Adipose tissue (tissue), 3 donors: Measurements from ENCODE around the gene MRPL55. TPM values are rescaled to one million over a fixed set of nuclear protein-coding genes. Genes with fewer than 3 reads are reported as not detected.

Experiments used
- H3K27ac ChIP-seq: one replicate; pipeline ENCODE4 v1.5.1; 2013; ENCODE audit warnings: low read depth, low read length
- WGBS, 3 donors: extraction: QIAGEN DNeasy Blood & Tissue Kit; methylation state at CpG; one replicate each; pipeline ENCODE4 v1.1.7; 2013; 5-methylcytosine and 5-hydroxymethylcytosine counted together
- polyA plus RNA-seq, 3 donors: library from polyadenylated mRNA; stranded (reverse); fragments of 200-250 nt; gene quantifications; one replicate each; pipeline ENCODE4 v1.2.3, GENCODE V29; 2013
- donor health status: healthy with polysubstance abuse.
- donor health status: Bipolar disorder and iron deficiency.
- donor health status: healthy.

Gene MRPL55
- polyA plus RNA-seq, 3 donors: 45.7 to 92.6 (median 64.4) TPM

DNA sequence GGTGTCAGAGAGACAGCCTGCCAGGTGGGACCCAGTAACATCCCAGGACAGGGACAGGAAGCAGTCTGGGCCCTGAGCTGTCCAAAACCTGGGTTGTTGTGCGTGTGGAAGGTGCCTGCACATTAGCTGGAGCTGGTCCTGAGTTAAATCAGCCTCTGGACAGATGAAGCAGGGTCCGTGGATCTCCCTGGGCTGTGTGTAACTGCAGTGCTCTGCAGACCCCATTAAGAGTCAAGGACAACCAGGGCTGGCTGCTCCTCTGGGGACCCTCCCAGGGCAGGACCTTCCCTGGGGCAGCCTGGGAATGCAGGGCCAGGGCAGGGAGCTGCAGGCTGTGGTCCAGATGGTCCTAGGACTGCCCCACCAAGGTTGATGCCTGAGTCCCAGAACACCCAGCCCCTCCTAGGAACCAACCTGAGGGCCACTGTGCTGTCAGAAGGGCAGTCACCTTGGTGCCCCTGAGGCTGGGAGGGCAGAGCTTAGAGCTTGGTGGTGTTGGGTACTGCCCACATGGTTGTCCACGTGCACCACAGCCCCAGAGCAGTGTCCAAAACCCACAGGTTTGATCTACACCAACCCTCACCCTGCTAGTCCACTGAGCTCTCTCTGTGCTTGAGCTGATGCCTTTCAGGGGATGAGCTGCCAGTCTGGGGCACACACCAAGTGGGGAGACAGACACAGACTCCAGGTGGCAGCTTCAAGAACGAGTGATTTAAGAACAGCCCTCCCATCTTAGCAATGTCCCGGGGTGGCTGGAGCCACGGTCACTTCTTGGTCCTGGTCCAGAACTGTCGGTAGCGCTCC, 2.9 kb downstream of the MRPL55 start:
- WGBS, 3 donors: 84 to 85% (median 85%) methylated on average over 8 of the region's 8 CpGs
- H3K27ac ChIP-seq: no peak overlapping the region

DNA sequence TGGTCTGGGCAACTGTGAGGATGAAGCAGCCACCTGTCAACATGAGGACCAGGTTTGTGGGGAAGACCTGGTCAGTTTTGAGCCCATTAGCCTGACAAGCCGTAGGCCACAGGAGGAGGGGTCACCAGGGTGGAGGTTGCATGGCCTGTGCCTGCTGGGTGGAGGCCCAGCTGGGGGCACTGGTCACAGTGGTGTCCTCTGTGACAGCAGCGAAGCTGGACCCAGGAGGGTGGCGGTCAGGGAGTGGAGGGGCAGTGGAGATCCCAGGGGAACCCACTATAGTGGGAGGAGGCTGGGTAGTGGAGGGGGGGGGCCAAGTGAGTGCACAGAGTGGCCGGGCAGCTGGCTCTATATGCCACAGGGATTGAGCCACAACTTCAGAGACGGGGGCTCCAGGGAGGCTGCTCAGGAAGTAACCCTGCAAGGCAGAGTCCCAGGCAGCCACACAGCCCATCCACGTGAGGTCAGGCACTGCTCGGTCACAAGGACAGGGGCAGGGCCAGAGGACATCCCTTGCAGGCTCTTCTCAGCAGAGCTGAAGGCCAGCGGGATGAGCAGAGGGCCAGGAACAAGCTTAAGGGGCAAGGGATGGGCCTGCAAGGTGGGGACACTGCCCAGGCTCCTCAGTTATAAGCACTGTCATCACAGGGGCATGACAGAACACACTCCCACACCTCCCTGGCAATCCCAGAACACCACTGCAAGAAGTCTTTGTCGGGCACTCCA, 3.7 kb downstream of the MRPL55 start:
- no peak overlapping the region for H3K27ac ChIP-seq
- WGBS, 3 donors: 76 to 79% (median 78%) methylated on average over 9 of the region's 9 CpGs

DNA sequence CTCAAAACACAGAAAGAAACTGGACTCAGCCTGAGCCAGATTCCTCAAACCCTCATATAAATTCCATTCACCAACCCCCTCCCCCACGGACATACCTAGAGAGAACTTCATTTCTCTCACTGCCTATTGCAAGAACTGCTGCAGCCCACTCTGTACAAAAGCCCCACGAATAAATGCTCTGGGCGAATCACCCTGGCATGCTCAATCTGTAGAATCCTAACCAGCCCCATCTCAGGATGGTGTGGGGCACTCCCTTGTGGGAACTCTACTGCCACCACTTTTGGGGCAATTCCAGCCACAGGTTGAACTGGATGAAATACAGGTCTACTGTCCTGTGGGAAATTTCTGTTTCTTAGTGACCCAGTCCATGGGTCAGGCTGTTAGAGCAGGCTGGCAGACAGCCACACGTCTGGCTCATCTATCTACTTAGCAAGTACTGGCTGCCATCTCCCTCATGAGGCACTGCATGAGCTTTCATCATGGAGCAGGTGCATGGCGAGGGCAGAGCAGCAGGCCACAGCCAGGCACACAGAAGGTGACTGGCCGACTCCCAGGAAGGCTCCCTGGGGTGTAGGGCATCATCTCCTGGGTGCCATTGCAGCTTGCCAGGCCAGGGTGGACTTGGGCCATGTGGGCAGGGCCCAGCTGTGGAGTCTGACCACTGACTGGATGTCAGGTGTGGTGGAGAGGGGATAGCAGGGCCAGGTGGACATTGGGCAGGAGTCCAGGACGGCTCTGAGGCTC, 4.4 kb downstream of the MRPL55 start:
- 55 to 69% (median 56%) methylated on average over 7 of the region's 7 CpGs for WGBS, 3 donors
- H3K27ac ChIP-seq: no peak overlapping the region

DNA sequence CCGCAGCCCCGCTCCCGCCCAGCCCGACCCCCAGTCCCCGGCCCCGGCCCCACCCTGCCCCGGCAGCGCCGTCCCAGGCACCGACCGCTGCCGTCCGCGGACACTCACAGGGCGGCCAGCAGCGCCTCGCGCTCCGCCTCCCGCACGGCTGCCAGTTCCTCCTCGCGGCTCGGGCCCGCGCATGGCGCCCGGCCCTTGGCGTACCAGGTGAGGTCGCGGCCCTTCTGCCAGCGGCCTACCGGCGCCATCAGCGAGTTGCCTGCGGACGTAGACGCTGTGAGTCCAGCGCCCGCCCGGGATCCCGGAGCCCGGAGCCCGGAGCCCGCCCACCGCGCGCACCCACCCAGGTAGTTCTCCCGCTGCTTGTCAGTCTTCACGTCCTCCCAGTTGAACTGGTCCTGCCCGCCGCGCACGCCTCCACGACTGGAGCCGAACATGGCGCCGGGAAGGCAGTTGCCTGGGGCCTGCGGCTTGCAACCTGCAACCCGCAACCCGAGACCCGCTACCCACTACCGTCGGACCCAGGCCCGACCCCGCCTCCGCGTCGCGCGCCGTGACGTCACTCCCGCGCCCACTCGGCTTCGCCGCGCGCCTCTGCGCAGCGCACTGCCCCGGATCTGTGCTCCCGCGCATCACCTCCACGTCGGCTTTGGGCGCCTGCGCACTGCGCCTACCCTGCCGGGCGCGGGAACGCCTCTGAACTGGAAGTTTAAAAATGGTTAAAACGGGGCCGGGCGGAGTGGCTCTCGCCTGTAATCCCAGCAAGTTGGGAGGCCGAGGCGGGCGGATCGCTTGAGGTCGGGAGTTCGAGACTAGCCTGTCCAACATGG, 6.1 kb downstream of the MRPL55 start, which contains the start of gene C1orf35:
Gene C1orf35, minus strand, starts transcription at position 535 of the 830 bp plus-strand sequence. Its CDS starts 98 bp downstream, at position 437.
- peak within 1 kb of the TSS; percentile 66 for H3K27ac ChIP-seq
- 0% methylated on average over 95 to 104 of the region's 104 CpGs for WGBS, 3 donors

DNA sequence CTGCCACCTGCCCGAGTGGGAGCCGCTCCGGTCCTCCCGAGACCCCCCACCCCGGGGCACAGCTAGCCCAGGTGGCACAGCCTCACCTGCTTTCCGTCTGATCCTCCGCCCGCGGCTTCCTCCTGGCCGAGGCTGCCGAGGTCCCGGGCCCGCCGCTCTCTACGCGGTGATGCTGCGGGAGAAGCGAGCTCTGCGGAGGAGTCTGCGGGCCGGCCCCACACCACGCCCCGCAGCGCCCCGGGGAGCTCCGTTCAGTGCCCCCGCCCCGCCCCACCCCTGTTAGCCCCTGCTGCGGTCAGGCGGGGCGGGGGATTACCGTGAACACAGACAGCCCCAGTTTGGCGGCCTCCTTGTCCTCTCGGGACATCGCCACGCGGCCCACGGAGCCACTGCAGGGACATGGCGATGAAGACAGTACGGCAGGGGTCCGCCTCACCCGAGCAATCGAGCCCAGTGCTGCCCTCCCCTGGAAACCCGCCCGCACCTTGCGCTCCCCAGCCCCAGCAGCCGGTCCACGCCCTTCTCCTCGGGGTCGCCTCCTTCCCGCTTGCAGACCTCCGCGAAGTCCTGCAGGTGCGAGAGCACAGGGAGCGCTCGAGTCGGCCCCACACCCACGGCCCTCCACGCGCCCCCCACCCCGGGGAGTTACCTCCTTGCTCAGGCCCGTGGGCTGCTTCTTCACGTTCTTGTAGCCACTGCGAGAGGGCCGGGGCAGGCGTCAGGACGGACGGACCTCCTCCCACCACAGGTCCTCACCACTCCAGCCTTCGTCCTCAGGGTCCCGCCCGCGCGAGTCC, 6.9 kb downstream of the MRPL55 start:
- peak overlapping the region; percentile 66 for H3K27ac ChIP-seq
- 1 to 8% (median 3%) methylated on average over 63 to 73 of the region's 73 CpGs for WGBS, 3 donors

DNA sequence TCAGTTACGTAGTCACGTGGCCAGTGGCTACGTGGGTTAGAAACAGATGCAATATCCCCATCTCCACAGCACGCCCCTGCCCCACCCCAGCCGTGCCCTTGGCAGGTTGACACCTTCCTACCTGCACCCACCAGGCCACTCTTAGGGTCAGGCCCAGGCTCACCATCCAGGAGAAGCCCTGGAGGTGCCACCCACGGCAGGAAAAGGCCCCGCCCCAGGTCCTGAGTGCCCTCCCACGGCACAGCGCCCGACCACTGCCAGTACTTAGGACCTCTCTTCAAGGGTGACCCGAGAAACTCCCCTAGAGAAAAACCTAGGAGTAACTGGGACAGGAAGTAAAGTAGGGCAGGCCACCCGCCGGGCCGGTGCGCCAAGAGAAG, 7.5 kb downstream of the MRPL55 start:
- H3K27ac ChIP-seq: no peak overlapping the region
- 36 to 49% (median 45%) methylated on average over 12 to 15 of the region's 15 CpGs for WGBS, 3 donors

DNA sequence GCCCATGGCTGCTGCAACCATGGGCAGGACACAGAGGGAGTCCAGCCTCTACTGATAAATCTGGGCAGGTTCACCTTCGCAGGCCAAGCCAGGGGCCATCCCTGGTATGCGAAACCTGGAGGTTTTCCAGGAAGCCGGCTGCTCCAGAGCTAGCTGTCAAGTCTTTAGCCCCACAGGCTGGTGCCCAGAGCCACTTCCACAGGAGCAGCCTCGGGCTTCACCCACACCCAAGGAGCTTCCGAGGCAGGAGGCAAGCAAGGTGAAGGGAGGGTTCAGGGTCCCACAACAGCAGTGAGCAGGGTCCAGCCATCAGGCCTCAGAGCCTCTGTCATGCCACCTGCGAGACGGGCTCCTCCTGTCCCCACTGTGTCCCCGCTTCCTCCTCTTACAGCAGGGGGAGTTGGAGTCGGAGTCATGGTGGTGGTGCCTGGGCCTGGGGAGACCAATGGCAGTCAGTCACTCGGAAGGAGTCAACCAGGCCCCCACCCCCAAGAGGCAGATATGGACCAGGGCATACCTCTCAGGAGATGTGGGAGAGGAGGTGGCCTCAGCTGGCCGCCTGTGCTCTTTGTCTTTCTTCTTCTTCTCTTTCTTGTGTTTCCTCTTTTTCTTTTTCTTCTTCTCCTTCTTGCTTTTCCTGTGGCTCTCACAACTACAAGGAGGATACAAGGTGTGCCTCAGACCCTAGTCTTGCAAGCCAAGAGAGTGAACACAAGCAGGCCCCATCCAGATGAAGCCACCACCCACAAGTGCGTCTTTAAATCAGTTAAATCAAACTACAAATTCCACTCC, 8.1 kb downstream of the MRPL55 start:
- 61 to 80% (median 80%) methylated on average over 12 of the region's 12 CpGs for WGBS, 3 donors
- H3K27ac ChIP-seq: no peak overlapping the region

DNA sequence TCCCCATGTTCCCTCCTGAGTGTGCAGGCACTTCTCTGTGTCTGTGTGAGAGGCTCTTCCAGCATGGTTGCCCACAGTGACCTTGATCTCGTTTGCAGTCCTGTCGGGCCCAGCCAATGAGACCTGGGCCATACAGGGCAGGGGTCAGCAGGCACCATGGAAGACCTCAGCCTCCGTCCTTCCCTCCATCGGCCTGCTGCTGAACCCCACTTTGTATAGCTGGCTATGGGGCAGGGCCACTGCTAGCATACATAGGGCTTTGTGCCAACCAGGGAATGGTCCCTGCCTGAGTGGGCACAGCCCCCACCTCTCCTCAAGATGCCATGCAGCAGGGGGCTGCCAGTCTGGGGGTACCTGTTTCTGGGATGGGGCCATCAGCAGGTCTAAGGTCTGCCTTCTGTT, 9.8 kb downstream of the MRPL55 start:
- WGBS, 3 donors: 51 to 71% (median 70%) methylated on average over 4 of the region's 4 CpGs
- no peak overlapping the region for H3K27ac ChIP-seq

DNA sequence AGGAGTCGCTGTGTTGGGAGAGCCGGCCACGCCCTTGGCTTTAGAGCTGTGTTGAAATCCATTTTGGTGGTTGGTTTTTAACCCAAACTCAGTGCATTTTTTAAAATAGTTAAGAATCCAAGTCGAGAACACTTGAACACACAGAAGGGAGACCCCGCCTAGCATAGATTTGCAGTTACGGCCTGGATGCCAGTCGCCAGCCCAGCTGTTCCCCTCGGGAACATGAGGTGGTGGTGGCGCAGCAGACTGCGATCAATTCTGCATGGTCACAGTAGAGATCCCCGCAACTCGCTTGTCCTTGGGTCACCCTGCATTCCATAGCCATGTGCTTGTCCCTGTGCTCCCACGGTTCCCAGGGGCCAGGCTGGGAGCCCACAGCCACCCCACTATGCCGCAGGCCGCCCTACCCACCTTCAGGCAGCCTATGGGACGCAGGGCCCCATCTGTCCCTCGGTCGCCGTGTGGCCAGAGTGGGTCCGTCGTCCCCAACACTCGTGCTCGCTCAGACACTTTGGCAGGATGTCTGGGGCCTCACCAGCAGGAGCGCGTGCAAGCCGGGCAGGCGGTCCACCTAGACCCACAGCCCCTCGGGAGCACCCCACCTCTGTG, 10.7 kb downstream of the MRPL55 start:
- WGBS, 3 donors: 87 to 89% (median 88%) methylated on average over 28 of the region's 28 CpGs
- no peak overlapping the region for H3K27ac ChIP-seq

DNA sequence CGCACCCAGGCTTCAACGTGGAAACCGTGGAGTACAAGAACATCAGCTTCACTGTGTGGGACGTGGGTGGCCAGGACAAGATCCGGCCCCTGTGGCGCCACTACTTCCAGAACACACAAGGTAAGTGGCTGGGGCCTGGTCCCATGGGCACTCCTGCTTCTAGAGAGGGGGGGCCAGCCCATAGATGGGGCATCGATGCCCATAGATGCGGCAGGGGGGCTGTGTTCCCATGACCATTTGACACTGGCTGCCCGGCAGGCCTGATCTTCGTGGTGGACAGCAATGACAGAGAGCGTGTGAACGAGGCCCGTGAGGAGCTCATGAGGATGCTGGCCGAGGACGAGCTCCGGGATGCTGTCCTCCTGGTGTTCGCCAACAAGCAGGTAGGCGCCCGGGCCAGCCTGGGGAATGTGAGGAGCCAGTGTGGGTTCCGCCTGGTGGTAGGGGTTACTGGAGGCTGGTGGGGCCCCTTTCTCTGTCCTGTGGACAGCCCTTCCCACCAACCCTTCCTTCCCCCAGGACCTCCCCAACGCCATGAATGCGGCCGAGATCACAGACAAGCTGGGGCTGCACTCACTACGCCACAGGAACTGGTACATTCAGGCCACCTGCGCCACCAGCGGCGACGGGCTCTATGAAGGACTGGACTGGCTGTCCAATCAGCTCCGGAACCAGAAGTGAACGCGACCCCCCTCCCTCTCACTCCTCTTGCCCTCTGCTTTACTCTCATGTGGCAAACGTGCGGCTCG, 11.6 kb downstream of the MRPL55 start:
- no peak overlapping the region for H3K27ac ChIP-seq
- 79 to 91% (median 90%) methylated on average over 34 of the region's 34 CpGs for WGBS, 3 donors

DNA sequence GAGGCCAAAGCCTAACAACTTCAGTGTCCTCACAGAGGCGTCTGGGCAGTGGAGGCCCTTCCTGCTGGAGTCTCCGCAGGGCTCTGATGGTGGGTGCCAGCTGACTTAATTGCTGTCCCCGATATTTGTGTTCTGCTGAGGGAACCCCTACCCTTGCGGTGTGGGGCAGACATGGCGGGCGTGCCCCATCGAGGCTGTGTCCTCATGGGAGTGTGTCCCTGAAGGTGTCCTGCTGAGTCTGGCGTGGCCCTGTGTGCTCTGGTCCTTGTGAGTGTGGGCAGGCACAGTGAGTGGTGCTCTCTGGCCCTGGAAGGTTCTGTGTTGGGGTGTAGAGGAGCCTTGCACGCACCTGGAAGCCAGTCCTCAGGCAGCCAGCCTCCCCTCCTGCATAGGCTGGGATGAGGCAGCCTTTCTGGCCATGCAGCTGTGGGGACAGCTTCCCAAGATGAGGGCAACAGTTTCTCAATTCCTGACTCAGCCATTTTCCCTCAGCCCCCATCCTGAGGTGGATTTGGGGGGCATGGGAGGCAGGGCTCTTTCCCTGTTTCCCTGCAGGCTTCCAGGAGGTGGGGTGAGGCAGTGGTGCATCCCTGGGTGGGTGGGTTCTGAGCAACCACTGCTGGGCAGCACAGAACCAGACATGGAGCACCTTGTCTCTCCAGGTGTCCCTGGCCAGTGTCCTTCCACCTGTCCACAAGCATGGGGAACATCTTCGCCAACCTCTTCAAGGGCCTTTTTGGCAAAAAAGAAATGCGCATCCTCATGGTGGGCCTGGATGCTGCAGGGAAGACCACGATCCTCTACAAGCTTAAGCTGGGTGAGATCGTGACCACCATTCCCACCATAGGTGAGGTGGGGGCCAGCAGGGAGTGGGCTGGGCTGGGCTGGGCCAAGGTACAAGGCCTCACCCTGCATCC, 12.4 kb downstream of the MRPL55 start:
- 83 to 95% (median 91%) methylated on average over 13 of the region's 13 CpGs for WGBS, 3 donors
- H3K27ac ChIP-seq: no peak overlapping the region

DNA sequence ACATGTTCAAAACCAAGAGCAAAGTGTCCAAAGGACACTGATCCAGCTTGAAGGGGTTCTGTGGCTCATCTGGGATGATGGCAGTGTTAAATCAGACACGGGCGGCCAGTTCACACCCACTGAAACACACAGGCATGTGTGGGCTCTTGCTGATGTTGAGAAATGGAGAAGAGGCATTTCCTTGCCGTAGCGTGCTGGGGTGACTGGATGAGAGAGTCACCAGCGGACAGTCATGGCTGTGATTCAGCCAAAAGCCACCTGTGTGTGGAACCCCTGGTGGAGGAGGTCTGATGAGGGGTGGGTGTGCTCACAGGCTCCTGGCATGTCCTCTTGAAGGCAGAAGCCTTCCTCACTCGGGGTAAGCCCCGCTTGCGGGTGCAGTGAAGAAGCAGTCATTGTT, 13.2 kb downstream of the MRPL55 start:
- H3K27ac ChIP-seq: no peak overlapping the region
- WGBS, 3 donors: 81 to 92% (median 88%) methylated on average over 8 of the region's 8 CpGs

DNA sequence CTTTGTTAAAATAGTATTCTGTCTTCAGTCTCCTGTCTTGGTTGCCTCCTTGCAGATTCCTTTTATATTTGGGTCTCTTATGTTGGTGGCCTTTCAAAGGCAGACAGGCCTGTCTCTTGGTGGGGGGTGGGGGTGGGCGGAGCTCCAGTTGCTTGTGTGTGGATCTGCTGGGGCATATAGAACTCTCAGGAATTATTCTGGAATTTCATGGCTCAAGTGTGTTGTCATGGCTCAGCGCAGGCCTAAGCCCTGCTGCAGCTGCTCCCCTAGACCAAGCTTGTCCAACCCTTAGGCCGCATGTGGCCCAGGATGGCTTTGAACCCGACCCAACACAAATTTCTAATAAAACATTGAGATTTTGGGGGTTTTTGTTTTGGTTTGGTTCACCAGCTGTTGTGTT, 13.9 kb downstream of the MRPL55 start:
- H3K27ac ChIP-seq: no peak overlapping the region
- 94 to 98% (median 96%) methylated on average over 4 of the region's 4 CpGs for WGBS, 3 donors

DNA sequence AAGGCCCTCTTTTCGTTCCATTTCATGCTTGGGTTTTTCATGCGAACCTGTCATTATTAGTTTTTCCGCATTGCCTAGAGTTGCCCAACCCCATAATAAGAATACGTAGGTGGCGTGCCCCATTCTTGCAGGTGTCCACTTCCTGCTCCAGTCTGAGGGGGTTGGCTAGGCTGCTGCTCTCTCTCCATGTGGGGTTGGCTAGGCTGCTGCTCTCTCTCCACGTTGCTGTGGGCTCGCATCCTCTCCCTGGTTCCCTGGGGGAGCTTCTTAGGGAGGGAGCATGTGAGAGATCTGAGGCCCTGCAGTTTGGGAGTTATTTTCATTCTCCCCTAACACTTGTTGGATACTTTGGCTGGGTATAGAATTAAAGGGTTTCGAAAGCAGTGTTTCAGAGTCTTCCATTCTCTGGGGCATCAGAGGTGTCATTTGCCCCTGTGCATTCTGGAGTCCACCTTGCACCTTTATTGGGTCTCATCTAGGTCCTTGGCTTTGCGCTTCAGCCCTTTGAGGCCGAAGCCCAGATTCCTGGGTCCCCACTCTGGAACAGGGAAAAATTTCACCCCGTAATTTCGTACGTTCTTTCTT, 14.6 kb downstream of the MRPL55 start:
- 88 to 98% (median 89%) methylated on average over 13 of the region's 13 CpGs for WGBS, 3 donors
- H3K27ac ChIP-seq: no peak overlapping the region
